CD4-positive, CD25-positive, alpha-beta regulatory T cell (primary cell): ENCODE results near the gene AGBL4. TPM values are rescaled to one million over a fixed set of nuclear protein-coding genes. Genes with fewer than 3 reads are reported as not detected.

Source experiments
- ATAC-seq, 2 donors: fragments of 150-1000 bp; cut with Tn5 transposase; one replicate each; pipeline ENCODE4 v1.10.0; 2021; ENCODE audit warnings: low read depth in 2 of 2, moderate number of reproducible peaks in 2 of 2, moderate library complexity in 1 of 2
- DNase-seq, 3 donors: peaks; one replicate each; pipeline versions ENCODE4 v3.0.0 to v3.0.0-alpha.2; 2012 to 2022; ENCODE audit warnings: mixed read lengths in 1 of 3
- H3K27ac ChIP-seq: one replicate; pipeline ENCODE4 v1.7.0; 2013; ENCODE audit warnings: mild to moderate bottlenecking, low read length; ENCODE audit not compliant: insufficient read depth, poor library complexity, severe bottlenecking
- H3K27me3 ChIP-seq: one replicate; pipeline ENCODE4 v1.7.0; 2013; ENCODE audit warnings: low read length; ENCODE audit not compliant: control insufficient read depth, insufficient read depth
- H3K36me3 ChIP-seq: one replicate; pipeline ENCODE4 v1.7.0; 2013; ENCODE audit warnings: mild to moderate bottlenecking, low read length, moderate library complexity; ENCODE audit not compliant: control insufficient read depth, insufficient read depth
- H3K4me1 ChIP-seq: 2 replicates; pipeline ENCODE4 v1.7.0; 2013; ENCODE audit warnings: mild to moderate bottlenecking, low read length; ENCODE audit not compliant: insufficient read depth, control insufficient read depth, poor library complexity, severe bottlenecking
- H3K4me3 ChIP-seq: one replicate; pipeline ENCODE4 v1.7.0; 2013; ENCODE audit warnings: low read depth, mild to moderate bottlenecking, low read length, moderate library complexity
- H3K9me3 ChIP-seq, 2 experiments: 1 replicate in 1 of 2; 2 replicates in 1 of 2; pipeline ENCODE4 v1.7.0; 2013; ENCODE audit warnings: low read length in 2 of 2, mild to moderate bottlenecking in 1 of 2, moderate library complexity in 1 of 2; ENCODE audit not compliant: control insufficient read depth in 2 of 2
- H3K27ac Mint-ChIP-seq, 3 donors: one replicate each; pipeline ENCODE4 v1.8.0; 2020 to 2022; ENCODE audit warnings: mild to moderate bottlenecking in 3 of 3, mixed read lengths in 3 of 3, moderate library complexity in 2 of 3
- H3K27me3 Mint-ChIP-seq: one replicate; pipeline ENCODE4 v1.8.0; 2022; ENCODE audit warnings: mild to moderate bottlenecking, mixed read lengths
- H3K36me3 Mint-ChIP-seq: one replicate; pipeline ENCODE4 v1.8.0; 2020; ENCODE audit warnings: mixed read lengths
- H3K4me1 Mint-ChIP-seq, 4 donors: one replicate each; pipeline ENCODE4 v1.8.0; 2020 to 2022; ENCODE audit warnings: mixed read lengths in 4 of 4, mild to moderate bottlenecking in 1 of 4
- H3K4me3 Mint-ChIP-seq, 4 donors: one replicate each; pipeline ENCODE4 v1.8.0; 2020 to 2022; ENCODE audit warnings: mild to moderate bottlenecking in 4 of 4, mixed read lengths in 4 of 4, moderate library complexity in 3 of 4
- H3K9me3 Mint-ChIP-seq, 7 donors: one replicate each; pipeline ENCODE4 v1.8.0; 2020 to 2022; ENCODE audit warnings: mixed read lengths in 7 of 7, mild to moderate bottlenecking in 3 of 7, moderate library complexity in 2 of 7
- polyA plus RNA-seq, 4 donors: library from polyadenylated mRNA; unstranded; fragments of 300-500 nt; fragmentation: Illumina TruSeq; gene quantifications; one replicate each; pipeline ENCODE4 v1.2.3, GENCODE V29; 2021
- total RNA-seq: library from RNA; stranded (reverse); gene quantifications from one replicate; pipeline ENCODE4 v1.2.3, GENCODE V29; 2022

Gene AGBL4
- total and polyA plus RNA-seq, 5 donors from 2014 or later: 0.47 TPM; not detected in 4

DNA sequence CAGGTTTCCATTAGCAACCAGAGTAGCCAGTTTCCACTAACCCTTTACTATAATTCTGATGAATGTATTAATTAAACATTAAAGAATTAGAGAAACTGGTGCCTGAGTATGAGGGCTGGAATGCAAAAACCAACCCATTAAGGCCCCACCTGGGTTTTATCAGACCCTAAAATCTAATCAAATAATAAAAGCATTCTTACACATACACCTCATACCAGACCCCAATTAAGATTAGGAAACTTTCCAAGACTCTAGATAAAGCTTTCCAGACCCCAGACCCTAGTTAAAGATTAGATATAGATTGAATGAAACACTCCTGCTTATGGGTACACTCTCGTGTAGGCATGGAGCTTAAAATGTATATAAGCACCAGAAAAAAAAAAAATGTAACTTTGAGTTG, 665.7 kb downstream of the AGBL4 start:
- no peaks in the 10 kb centered on the region for H3K27me3 Mint-ChIP-seq
- ATAC-seq: no peak
- no peaks in the 10 kb centered on the region for H3K4me1 ChIP-seq
- no peak overlapping the region for H3K27ac Mint-ChIP-seq
- no peak overlapping the region for H3K4me3 ChIP-seq
- H3K27me3 ChIP-seq: no peaks in the 10 kb centered on the region
- DNase-seq: no peak
- no peaks in the 10 kb centered on the region for H3K4me1 Mint-ChIP-seq
- no peak overlapping the region for H3K4me3 Mint-ChIP-seq
- no peaks in the 10 kb centered on the region for H3K9me3 ChIP-seq
- no peak overlapping the region for H3K27ac ChIP-seq
- peaks cover 0 to 14% (median 5%) of the 10 kb centered on the region in 7 donors for H3K9me3 Mint-ChIP-seq
- no peaks in the 10 kb centered on the region for H3K36me3 ChIP-seq
- H3K36me3 Mint-ChIP-seq: no peaks in the 10 kb centered on the region

GRCh38 chr1:49356594-49356993, 667.2 kb downstream of the AGBL4 start:
- ATAC-seq (no peak), DNase-seq (no peak)
- Histone ChIP-seq H3K36me3 (no peaks in the 10 kb centered on the region), H3K27me3 (no peaks in the 10 kb centered on the region), H3K9me3 (no peaks in the 10 kb centered on the region), H3K27ac (no peak overlapping the region), H3K4me3 (no peak overlapping the region), H3K4me1 (no peaks in the 10 kb centered on the region)
- H3K27ac Mint-ChIP-seq: no peak overlapping the region
- H3K9me3 Mint-ChIP-seq: peaks cover 0 to 5% (median 3%) of the 10 kb centered on the region in 7 donors
- no peak overlapping the region for H3K4me3 Mint-ChIP-seq
- no peaks in the 10 kb centered on the region for H3K27me3 Mint-ChIP-seq
- H3K36me3 Mint-ChIP-seq: no peaks in the 10 kb centered on the region
- H3K4me1 Mint-ChIP-seq: no peaks in the 10 kb centered on the region

- H3K36me3 ChIP-seq: no peaks in the 10 kb centered on the region
- no peaks in the 10 kb centered on the region for H3K4me1 Mint-ChIP-seq
- H3K4me3 Mint-ChIP-seq: no peak overlapping the region
- no peak for DNase-seq
- ATAC-seq: no peak
- H3K4me3 ChIP-seq: no peak overlapping the region
- H3K36me3 Mint-ChIP-seq: no peaks in the 10 kb centered on the region
- H3K9me3 ChIP-seq: no peaks in the 10 kb centered on the region
- H3K27ac Mint-ChIP-seq: no peak overlapping the region
- H3K4me1 ChIP-seq: no peaks in the 10 kb centered on the region
- H3K27ac ChIP-seq: no peak overlapping the region
- peaks cover 0 to 9% (median 0%) of the 10 kb centered on the region in 7 donors for H3K9me3 Mint-ChIP-seq
- no peaks in the 10 kb centered on the region for H3K27me3 Mint-ChIP-seq
- H3K27me3 ChIP-seq: no peaks in the 10 kb centered on the region
Observed at GRCh38 chr1:49351768-49352167, 672.0 kb downstream of the AGBL4 start.

- Mint-ChIP-seq H3K27ac (no peak overlapping the region), H3K9me3 (peaks cover 0 to 18% (median 4%) of the 10 kb centered on the region in 7 donors), H3K27me3 (no peaks in the 10 kb centered on the region), H3K4me1 (no peaks in the 10 kb centered on the region), H3K4me3 (no peak overlapping the region), H3K36me3 (no peaks in the 10 kb centered on the region)
- H3K4me3 ChIP-seq: no peak overlapping the region
- no peak overlapping the region for H3K27ac ChIP-seq
- H3K9me3 ChIP-seq: no peaks in the 10 kb centered on the region
- H3K4me1 ChIP-seq: no peaks in the 10 kb centered on the region
- no peaks in the 10 kb centered on the region for H3K27me3 ChIP-seq
- no peaks in the 10 kb centered on the region for H3K36me3 ChIP-seq
- ATAC-seq (no peak), DNase-seq (no peak)
Observed at GRCh38 chr1:49346767-49347349, 676.9 kb downstream of the AGBL4 start.

DNA sequence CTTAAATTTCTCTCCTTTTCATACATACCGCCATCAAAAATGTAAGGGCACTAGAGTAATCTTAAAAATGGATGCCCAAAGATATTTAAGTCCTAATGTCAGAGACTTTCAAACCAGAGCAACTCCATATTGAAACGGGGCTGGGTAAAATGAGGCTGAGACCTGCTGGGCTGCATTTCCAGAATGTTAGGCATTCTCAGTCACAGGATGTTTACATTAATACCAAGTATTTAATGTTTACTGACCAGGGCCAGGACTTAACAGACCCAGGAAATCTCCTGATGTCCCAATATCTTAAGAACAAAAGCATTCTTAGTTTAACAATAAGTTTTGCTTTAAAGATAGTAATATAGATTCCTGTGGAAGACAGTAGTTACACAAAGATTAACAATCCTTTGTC, 683.2 kb downstream of the AGBL4 start:
- H3K27ac Mint-ChIP-seq: no peak overlapping the region
- ATAC-seq (no peak), DNase-seq (no peak)
- H3K27ac ChIP-seq: no peak overlapping the region
- H3K36me3 Mint-ChIP-seq: no peaks in the 10 kb centered on the region
- H3K4me3 Mint-ChIP-seq: no peak overlapping the region
- H3K36me3 ChIP-seq: no peaks in the 10 kb centered on the region
- H3K9me3 ChIP-seq: no peaks in the 10 kb centered on the region
- H3K27me3 Mint-ChIP-seq: no peaks in the 10 kb centered on the region
- H3K4me1 Mint-ChIP-seq: no peaks in the 10 kb centered on the region
- H3K4me1 ChIP-seq: no peaks in the 10 kb centered on the region
- H3K4me3 ChIP-seq: no peak overlapping the region
- no peaks in the 10 kb centered on the region for H3K27me3 ChIP-seq
- peaks cover 0 to 19% (median 5%) of the 10 kb centered on the region in 7 donors for H3K9me3 Mint-ChIP-seq

- no peak for ATAC-seq
- peaks cover 0 to 6% (median 3%) of the 10 kb centered on the region in 7 donors for H3K9me3 Mint-ChIP-seq
- H3K4me3 ChIP-seq: no peak overlapping the region
Observed at GRCh38 chr1:49339043-49339442, 684.7 kb downstream of the AGBL4 start.

DNA sequence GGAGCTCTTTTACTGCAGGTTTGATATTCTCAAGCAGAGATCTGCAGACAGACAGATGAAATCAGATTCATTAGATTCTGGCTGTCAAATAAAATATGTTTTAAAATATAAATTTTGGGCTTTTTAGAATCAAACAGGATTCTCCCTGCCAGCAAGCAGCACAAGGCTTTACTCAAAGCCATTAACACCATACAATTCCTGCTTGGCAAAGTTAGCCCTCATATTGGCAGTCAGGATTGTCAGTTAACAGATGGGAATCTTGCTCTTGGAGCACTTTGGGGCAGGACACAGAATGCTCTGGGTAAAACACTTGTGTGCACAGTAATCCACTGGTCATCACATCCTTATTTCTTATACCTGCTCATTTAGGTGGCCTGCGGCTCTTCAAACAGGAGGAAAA, 686.5 kb downstream of the AGBL4 start:
- no peak for ATAC-seq
- no peak overlapping the region for H3K4me3 Mint-ChIP-seq
- H3K4me1 ChIP-seq: no peaks in the 10 kb centered on the region

More at GRCh38 chr1:49339043-49339442, 684.7 kb downstream of the AGBL4 start:
- no peaks in the 10 kb centered on the region for H3K27me3 ChIP-seq
- no peaks in the 10 kb centered on the region for H3K9me3 ChIP-seq
- no peaks in the 10 kb centered on the region for H3K4me1 ChIP-seq
- no peak overlapping the region for H3K27ac ChIP-seq
- H3K4me1 Mint-ChIP-seq: no peaks in the 10 kb centered on the region
- no peaks in the 10 kb centered on the region for H3K36me3 ChIP-seq
- H3K27me3 Mint-ChIP-seq: no peaks in the 10 kb centered on the region
- DNase-seq: no peak
- no peak overlapping the region for H3K27ac Mint-ChIP-seq
- H3K4me3 Mint-ChIP-seq: no peak overlapping the region
- H3K36me3 Mint-ChIP-seq: no peaks in the 10 kb centered on the region

GRCh38 chr1:49333906-49334305, 689.8 kb downstream of the AGBL4 start:
- Histone ChIP-seq H3K4me1 (no peaks in the 10 kb centered on the region), H3K27me3 (no peaks in the 10 kb centered on the region), H3K9me3 (no peaks in the 10 kb centered on the region), H3K4me3 (no peak overlapping the region), H3K36me3 (no peaks in the 10 kb centered on the region), H3K27ac (no peak overlapping the region)
- Mint-ChIP-seq H3K4me3 (no peak overlapping the region), H3K4me1 (no peaks in the 10 kb centered on the region), H3K27me3 (no peaks in the 10 kb centered on the region), H3K9me3 (peaks cover 0 to 13% (median 3%) of the 10 kb centered on the region in 7 donors), H3K36me3 (no peaks in the 10 kb centered on the region), H3K27ac (no peak overlapping the region)
- ATAC-seq: no peak
- DNase-seq: no peak

More for the DNA sequence above, 686.5 kb downstream of the AGBL4 start:
- no peak for DNase-seq
- Mint-ChIP-seq H3K36me3 (no peaks in the 10 kb centered on the region), H3K4me1 (no peaks in the 10 kb centered on the region), H3K27ac (no peak overlapping the region), H3K9me3 (peaks cover 0 to 6% (median 3%) of the 10 kb centered on the region in 7 donors), H3K27me3 (no peaks in the 10 kb centered on the region)
- no peaks in the 10 kb centered on the region for H3K9me3 ChIP-seq
- no peaks in the 10 kb centered on the region for H3K27me3 ChIP-seq
- no peaks in the 10 kb centered on the region for H3K36me3 ChIP-seq
- H3K27ac ChIP-seq: no peak overlapping the region
- no peak overlapping the region for H3K4me3 ChIP-seq
